ENCODE measurements around the gene TMED4. TPM values are rescaled to one million over a fixed set of nuclear protein-coding genes. Genes with fewer than 3 reads are reported as not detected.

The TMED4 gene
- total and polyA plus RNA-seq, 2 experiments from 2014 or later = 43.5 to 98.5 TPM

- no peaks in the 10 kb centered on the region for H4K20me1 ChIP-seq (replicated peaks; ENCODE audit: insufficient read depth)
- no peak overlapping the region for H3K27ac ChIP-seq (ENCODE audit: low read depth)
- no peak overlapping the region for H2AFZ ChIP-seq
- peaks cover 12% of the 10 kb centered on the region; the same call in 1 of the 2 replicates for H3F3A ChIP-seq (replicated peaks; ENCODE audit: low read depth)
- no peak overlapping the region for H3K4me3 ChIP-seq
- H3K4me2 ChIP-seq = no peak overlapping the region
- Mint-ChIP-seq H3K9me3 (no peaks in the 10 kb centered on the region; the same call in 2 of the 3 replicates), H3K4me3 (no peak overlapping the region), H3K36me3 (ENCODE audit: low read depth) (peaks cover 93% of the 10 kb centered on the region), H3K4me1 (peaks cover 6% of the 10 kb centered on the region; the same call in 2 of the 3 replicates), H3K27me3 (ENCODE audit: insufficient read depth, low read depth, poor library complexity) (peaks cover 22% of the 10 kb centered on the region), H3K27ac (no peak overlapping the region)
- H3K36me3 ChIP-seq (ENCODE audit: insufficient read depth) = peaks cover 50% of the 10 kb centered on the region
- H3K27me3 ChIP-seq (ENCODE audit: insufficient read depth) = no peaks in the 10 kb centered on the region
- no peaks in the 10 kb centered on the region for H3K9me2 ChIP-seq (ENCODE audit: insufficient read depth)
- peaks cover 3% of the 10 kb centered on the region; the same call in 1 of the 2 replicates for H3K4me1 ChIP-seq (ENCODE audit: insufficient read depth)
- ATAC-seq (no peak), DNase-seq (ENCODE audit: low spot score) (no peak)
- TF ChIP-seq JUNB (IDR thresholded peaks at IDR 0.05; ENCODE audit: unreplicated experiment) (no peak), CREB1 (CRISPR knock-in tag; IDR thresholded peaks at IDR 0.05; ENCODE audit: low read depth) (no peak), POLR2AphosphoS5 (IDR thresholded peaks at IDR 0.05; ENCODE audit: low read depth) (no peak), ETS1 (IDR thresholded peaks at IDR 0.05) (no peak), STAT1 (IDR thresholded peaks at IDR 0.05; ENCODE audit: unreplicated experiment) (no peak), EZH2 (IDR thresholded peaks at IDR 0.05; ENCODE audit: low read depth, unreplicated experiment) (no peak), REST (IDR thresholded peaks at IDR 0.05; ENCODE audit: unreplicated experiment) (no peak), CTCF (conservative IDR thresholded peaks at IDR 0.05; ENCODE audit: low read depth in 2 of 2) (no peak), EZH2phosphoT487 (IDR thresholded peaks at IDR 0.05; ENCODE audit: unreplicated experiment) (no peak), NANOG (IDR thresholded peaks at IDR 0.05; ENCODE audit: borderline replicate concordance) (no peak), ZNF114 (CRISPR knock-in tag; IDR thresholded peaks at IDR 0.05) (no peak), ZNF462 (CRISPR knock-in tag; IDR thresholded peaks at IDR 0.05) (no peak), ZNF331 (CRISPR knock-in tag; IDR thresholded peaks at IDR 0.05; ENCODE audit: low read depth) (no peak)
- peaks cover 11% of the 10 kb centered on the region for H3K79me2 ChIP-seq (replicated peaks; ENCODE audit: insufficient read depth)
Measured at GRCh38 chr7:44567884-44568283, 14.1 kb downstream of the TMED4 start.
